Fibroblast of mammary gland (primary cell): Measurements from ENCODE around the gene PIK3AP1.

Source experiments
- DNase-seq: peaks from one replicate; pipeline ENCODE4 v3.0.0-alpha.2; 2010; ENCODE audit warnings: low read depth
- H3K4me3 ChIP-seq: 2 replicates; pipeline ENCODE4 v1.5.1; 2011; ENCODE audit warnings: low read depth, mild to moderate bottlenecking, low read length, moderate library complexity; ENCODE audit not compliant: control insufficient read depth
- TF ChIP-seq, protein P1 (sequence below): conservative IDR thresholded peaks from 2 replicates; pipeline ENCODE4 v1.5.1; 2011; ENCODE audit warnings: low read depth, low read length, inconsistent platforms; ENCODE audit not compliant: control insufficient read depth, insufficient read depth

The PIK3AP1 gene

DNA sequence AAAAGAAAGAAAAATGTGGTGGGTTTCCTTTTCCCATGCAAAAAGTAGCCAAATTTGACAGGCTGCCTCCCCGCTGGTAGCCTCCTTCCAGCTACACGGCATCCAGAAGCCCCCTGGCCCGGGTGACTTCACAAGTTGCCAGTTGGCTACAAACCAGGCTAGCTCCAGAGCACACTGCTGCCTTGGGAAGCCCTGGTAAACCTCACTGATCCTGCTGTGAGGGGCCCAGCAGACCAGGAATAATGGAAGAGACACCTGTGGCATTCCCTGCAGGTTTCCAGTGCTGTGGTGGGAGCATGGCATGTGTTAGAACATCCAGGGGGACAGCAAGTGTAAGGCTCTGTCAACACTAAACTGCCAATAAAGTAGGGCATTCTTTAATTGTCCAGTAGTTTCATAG lies 77.8 kb downstream of the PIK3AP1 start:
- DNase-seq, result no peak
- TF ChIP-seq, protein P1, sequence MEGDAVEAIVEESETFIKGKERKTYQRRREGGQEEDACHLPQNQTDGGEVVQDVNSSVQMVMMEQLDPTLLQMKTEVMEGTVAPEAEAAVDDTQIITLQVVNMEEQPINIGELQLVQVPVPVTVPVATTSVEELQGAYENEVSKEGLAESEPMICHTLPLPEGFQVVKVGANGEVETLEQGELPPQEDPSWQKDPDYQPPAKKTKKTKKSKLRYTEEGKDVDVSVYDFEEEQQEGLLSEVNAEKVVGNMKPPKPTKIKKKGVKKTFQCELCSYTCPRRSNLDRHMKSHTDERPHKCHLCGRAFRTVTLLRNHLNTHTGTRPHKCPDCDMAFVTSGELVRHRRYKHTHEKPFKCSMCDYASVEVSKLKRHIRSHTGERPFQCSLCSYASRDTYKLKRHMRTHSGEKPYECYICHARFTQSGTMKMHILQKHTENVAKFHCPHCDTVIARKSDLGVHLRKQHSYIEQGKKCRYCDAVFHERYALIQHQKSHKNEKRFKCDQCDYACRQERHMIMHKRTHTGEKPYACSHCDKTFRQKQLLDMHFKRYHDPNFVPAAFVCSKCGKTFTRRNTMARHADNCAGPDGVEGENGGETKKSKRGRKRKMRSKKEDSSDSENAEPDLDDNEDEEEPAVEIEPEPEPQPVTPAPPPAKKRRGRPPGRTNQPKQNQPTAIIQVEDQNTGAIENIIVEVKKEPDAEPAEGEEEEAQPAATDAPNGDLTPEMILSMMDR, result no peak
- no peak overlapping the region for H3K4me3 ChIP-seq

GRCh38 chr10:96641396-96642295 lies 78.7 kb downstream of the PIK3AP1 start:
- TF ChIP-seq, protein P1, result no peak
- no peak for DNase-seq

DNA sequence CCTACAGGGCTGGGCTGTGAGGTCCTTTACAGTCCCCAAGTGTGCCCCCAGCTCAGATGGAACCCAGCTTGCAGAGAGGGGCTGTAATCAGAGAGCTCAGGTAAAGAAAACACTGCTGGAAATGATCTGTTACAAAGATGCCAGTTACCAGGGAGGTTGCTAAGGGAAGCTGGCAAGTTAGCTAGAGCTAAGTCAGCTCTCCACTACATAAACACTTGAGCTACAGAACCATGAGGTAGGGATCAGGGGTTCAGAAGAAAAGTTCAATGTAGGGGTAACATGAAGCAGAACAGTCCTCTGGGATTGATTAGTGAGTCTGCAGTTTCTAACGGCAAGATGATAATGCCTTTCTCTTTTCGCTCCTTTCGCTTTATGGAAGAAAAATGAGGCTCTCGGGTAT lies 80.4 kb downstream of the PIK3AP1 start:
- no peak overlapping the region for H3K4me3 ChIP-seq
- TF ChIP-seq, protein P1, result no peak
- DNase-seq, result no peak

More at GRCh38 chr10:96641396-96642295, 78.7 kb downstream of the PIK3AP1 start:
- no peak overlapping the region for H3K4me3 ChIP-seq

DNA sequence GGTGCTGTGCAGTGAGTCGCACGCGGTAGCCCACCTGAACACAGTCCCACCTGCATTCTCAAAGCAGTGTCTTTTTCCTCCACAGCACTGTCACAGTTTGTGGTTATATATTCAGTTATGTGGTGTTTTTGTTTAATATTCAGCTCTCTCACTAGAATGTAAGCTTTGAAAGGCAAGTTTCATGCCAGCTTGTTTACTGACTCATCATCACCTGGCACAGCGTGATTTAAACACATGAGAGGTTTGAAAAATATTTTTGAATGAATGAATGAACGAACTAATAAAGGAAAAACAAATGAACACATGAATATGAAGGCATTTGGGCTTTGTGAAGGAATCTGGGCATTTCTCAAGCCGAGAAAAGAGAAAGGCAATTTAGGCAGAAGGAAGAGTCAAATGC lies 81.6 kb downstream of the PIK3AP1 start:
- TF ChIP-seq, protein P1, result no peak
- H3K4me3 ChIP-seq, result no peak overlapping the region
- DNase-seq, result no peak

GRCh38 chr10:96638120-96638519 lies 82.2 kb downstream of the PIK3AP1 start:
- no peak for DNase-seq
- TF ChIP-seq, protein P1, result no peak
- no peak overlapping the region for H3K4me3 ChIP-seq

- no peak overlapping the region for H3K4me3 ChIP-seq
- DNase-seq, result no peak
- TF ChIP-seq, protein P1, result no peak
Observed at GRCh38 chr10:96637709-96638108, 82.6 kb downstream of the PIK3AP1 start.
